Stimulated activated CD8-positive, alpha-beta memory T cell treated with anti-CD3 and anti-CD28 coated beads, Interleukin-7, amount 100 ng/mL, for 48 hours (primary cell): ENCODE measurements around the gene ANGPT4.
"Not testable (repeated sequence)": the region's sequence is repeated elsewhere in the genome, so short reads cannot be mapped to it uniquely, and the experiment has no call there.

ENCODE experiments used
- DNase-seq, 2 donors: peaks; one replicate each; pipeline ENCODE4 v3.0.0-alpha.2; 2020; ENCODE audit warnings: low read depth in 1 of 2; ENCODE audit errors: extremely low read depth in 1 of 2

The ANGPT4 gene

DNA sequence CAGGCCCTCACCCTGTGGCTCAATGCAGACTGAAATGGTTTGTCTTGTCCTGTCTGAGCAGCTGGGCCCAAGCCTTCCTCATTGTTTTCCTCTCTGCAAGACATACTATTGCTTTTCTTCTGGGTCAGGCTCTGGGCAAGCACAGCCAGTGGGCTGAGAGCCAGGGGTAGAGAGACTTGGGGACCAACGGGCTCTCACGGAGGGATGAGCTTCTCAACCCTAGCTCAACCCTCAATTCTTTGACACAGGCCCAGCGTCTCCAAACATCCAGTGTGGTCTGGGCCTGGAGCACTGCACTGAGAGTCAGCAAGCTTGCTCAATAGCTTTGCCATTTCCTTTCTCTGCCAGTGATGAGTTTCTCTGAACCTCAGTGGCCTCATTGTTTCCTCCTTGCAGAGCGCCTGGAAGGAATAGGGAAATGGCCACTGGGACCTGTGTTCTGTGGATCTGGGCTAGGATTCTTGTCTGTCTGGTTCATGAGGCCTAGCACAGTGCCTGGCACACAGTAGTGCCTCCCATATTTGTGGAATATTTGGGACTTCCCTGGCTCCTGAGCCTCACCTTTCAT is 9.3 kb downstream of the ANGPT4 start:
- no peak for DNase-seq

GRCh38 chr20:906001-906520 is 10.1 kb downstream of the ANGPT4 start:
- DNase-seq = no peak

GRCh38 chr20:905396-905961 is 10.7 kb downstream of the ANGPT4 start:
- no peak for DNase-seq

- no peak for DNase-seq
Observed at GRCh38 chr20:904039-904545, 12.0 kb downstream of the ANGPT4 start.

GRCh38 chr20:897436-897835 is 18.7 kb downstream of the ANGPT4 start:
- not testable (repeated sequence) for DNase-seq

- DNase-seq = no peak
Observed at GRCh38 chr20:896501-897025, 19.6 kb downstream of the ANGPT4 start.

- not testable (repeated sequence) for DNase-seq
Observed at GRCh38 chr20:892371-892770, 23.8 kb downstream of the ANGPT4 start.

DNA sequence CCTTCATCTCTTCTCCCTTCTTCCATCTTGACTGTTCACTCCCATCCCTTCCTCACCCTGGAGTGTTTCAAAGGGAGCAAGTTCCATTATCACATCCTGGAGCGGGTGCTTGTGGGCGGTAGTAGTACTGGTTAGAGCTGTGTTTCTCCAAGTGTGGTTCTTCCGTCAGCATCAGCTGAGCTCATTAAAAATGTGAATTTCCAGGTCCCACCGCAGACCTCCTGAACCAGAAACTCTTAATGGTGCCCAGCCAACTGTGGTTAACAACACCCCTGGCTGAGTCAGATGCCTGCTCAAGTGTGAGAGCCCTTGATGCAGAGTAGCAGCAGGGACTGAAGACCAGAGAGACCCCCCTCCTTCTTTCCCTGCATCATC is 24.4 kb downstream of the ANGPT4 start:
- DNase-seq = no peak

- DNase-seq = no peak
Observed at GRCh38 chr20:891058-891705, 25.0 kb downstream of the ANGPT4 start.

DNA sequence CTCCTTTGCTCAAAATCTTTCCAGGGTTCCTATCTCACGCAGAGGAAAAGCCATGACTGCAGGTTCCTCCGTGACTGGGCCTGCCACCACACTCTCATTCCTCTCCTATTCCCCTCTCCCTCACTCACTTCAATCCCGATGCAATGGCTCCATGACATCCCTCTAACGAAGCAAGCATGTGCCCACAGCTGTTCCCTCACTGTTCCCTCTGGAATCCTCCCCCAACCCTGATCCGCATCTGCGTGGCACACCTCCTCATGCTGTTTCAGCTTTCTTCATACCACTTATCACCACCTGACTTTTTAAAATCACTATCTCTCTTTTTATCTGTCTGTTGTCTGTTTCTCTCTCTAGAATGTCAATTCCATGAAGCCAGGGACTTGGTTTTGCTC is 25.5 kb downstream of the ANGPT4 start:
- DNase-seq = no peak

DNA sequence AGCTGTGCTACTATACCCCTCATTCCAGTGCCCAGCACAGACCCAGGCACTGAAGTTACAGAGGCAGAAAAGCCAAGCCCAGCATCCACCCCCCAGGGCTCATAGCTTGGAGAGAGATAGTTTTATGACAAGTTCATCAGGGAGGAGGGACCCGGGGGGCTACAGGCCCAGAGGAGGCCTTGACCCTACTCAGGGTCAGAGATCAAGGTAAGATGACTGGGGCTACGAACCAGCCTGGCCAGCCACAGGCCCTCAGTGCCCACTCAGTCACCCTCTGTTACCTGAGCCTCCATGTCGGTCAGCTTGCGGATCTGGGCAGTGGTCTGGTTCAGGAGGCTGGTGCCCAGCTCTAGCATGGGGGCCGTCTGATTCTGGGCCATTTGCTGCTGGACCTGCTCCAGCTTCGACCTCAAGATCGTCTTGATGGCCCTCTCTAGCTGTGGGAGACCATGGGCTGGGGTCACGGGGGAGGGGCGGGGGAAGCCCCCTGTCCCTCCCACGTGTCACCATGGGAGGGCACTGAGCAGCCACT is 26.1 kb downstream of the ANGPT4 start:
- no peak for DNase-seq

- no peak for DNase-seq
Observed at GRCh38 chr20:889106-889505, 27.0 kb downstream of the ANGPT4 start.

GRCh38 chr20:888057-888456 is 28.1 kb downstream of the ANGPT4 start:
- no peak for DNase-seq

GRCh38 chr20:887137-887536 is 29.0 kb downstream of the ANGPT4 start:
- DNase-seq = no peak

- no peak for DNase-seq
Observed at GRCh38 chr20:884983-885952, 30.9 kb downstream of the ANGPT4 start.

DNA sequence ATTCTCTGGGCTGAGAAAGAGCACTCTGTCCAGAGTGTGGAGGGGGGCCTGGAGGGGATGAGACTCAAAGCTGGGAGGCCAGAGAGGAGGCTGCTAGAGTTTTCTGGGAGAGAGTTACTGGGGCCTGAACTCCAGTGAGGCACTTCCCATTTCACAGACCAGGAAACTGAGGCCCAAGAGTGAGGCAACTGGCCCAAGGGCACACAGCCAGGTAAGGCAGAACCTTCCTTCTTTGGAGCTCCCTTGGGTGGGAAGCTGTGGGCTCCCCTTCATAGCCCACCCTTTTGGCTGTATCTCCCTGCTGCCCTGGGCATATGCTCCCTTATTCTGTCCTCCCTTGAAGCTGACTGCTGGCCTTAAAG is 34.4 kb downstream of the ANGPT4 start:
- DNase-seq = no peak

DNA sequence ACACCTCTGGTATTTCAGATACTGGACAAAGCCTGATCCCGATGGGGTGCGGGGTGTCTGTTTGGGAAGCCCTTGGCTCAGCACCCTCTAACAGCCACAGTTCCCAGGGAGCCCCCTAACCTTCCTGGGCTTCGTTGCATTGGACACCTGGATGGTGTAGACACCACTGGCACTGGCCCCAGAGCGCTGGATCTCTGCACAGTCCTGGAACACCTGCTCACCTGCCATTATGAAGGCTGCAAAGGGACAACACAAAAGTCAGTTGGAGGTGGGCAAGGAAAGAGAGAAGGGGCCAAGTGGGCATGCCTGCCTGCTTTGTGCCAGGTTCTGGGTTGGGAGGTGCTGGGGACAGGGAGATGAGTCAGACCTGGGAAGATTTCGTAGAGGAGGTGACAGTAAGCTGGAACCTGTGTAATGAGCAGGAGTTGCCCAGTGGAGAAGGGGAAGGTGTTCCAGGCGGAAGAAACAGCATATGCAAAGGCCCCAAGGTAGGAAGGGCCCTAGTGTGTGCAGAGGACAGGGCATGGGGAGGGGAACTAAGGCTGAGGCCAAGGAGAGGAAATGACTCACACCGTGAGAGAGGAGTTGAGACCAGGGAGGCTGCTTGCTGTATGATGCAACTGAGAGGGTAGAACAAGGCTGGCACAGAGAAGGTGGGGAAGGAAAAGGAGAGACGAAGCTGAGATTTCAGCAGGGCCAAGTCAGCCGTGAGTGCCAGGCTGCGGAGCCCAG is 34.9 kb downstream of the ANGPT4 start:
- DNase-seq = peak in 1 of 2 donors; percentile 34

GRCh38 chr20:879626-880025 is 36.5 kb downstream of the ANGPT4 start:
- DNase-seq = no peak

DNA sequence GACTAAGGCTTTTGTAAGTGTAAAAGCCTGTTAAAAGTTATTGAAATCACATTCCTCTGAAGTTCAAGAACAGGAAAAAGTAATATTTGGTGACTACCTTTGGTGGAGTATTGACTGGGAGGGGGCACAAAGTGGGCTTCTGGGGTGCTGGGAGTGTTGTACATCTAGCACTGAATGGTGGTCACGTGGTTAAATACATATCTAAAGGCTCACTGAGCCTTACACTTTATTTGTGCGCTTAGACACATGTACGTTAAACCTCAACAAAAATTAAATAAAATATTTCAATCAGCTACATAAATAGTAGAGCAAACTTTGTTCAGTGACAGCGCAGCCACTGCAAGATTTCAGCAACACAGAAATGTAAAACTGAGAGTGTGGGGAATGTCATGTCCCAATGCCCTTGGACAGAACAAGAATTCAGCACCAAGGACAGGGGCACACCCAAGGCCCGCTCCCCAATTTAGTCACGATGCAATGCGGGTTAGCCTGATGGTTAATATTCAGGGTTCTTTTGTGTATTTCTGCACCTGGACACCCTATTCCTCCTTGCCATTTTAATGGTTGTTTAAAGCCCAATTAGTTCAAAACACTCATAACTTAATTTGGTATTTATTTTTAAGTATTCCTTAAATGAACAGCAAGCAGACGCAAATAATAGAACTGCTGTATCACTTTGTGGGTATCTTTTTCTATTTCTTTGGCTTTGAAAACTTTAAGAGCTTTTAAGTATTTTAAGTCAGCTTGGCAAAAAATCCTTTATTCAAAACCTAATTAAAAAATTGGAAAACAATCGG is 37.4 kb downstream of the ANGPT4 start:
- no peak for DNase-seq
